HG03060 (cell line): Measurements from ENCODE around the gene SEPTIN5.
"Not testable (repeated sequence)": the region's sequence is repeated elsewhere in the genome, so short reads cannot be mapped to it uniquely, and the experiment has no call there.

Source experiments
- ATAC-seq: cut with Tn5 transposase; IDR thresholded peaks from one replicate; pipeline ENCODE4 v1.9.1; 2021; ENCODE audit warnings: low read depth, moderate number of reproducible peaks; ENCODE audit not compliant: unreplicated experiment

SEPTIN5 gene

GRCh38 chr22:19719050-19719482 lies 4.8 kb downstream of the SEPTIN5 start:
- ATAC-seq = no peak

DNA sequence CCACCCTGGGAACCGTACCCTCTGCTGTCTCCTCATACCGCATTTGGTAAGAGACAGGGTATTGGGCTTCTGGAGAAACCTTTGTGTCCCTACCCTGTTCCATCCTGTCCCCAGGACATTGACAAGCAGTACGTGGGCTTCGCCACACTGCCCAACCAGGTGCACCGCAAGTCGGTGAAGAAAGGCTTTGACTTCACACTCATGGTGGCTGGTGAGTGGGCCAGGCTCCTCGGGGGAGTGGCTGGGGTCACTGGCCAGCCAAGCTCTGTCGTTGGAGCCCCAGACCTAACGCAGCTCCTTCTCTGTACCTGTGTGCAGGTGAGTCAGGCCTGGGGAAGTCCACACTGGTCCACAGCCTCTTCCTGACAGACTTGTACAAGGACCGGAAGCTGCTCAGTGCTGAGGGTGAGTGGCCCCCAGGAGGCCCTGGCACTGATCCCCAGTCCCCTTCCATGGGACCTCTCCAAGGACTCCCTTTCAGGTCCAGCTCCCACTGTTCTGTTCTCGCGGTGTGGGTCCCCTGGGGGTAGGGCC lies 5.3 kb downstream of the SEPTIN5 start:
- no peak for ATAC-seq

GRCh38 chr22:19720150-19720827 lies 6.0 kb downstream of the SEPTIN5 start:
- ATAC-seq = no peak

DNA sequence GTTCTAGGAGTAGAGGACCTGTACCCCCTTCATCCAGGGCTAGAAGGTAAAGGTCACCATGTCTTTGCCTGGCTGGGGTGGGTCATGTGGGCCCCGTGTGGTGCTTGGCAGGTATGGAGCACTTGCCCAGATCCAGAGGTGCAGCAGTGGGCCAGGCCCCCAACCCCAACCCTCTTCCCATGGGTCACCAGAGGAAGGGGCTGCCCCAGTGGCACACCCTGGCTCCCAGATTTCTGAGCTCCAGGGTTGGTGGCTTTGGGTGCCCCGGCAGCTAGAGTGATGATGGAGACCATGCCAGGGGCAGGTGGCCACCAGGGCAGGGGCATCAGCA lies 6.7 kb downstream of the SEPTIN5 start:
- ATAC-seq = no peak

DNA sequence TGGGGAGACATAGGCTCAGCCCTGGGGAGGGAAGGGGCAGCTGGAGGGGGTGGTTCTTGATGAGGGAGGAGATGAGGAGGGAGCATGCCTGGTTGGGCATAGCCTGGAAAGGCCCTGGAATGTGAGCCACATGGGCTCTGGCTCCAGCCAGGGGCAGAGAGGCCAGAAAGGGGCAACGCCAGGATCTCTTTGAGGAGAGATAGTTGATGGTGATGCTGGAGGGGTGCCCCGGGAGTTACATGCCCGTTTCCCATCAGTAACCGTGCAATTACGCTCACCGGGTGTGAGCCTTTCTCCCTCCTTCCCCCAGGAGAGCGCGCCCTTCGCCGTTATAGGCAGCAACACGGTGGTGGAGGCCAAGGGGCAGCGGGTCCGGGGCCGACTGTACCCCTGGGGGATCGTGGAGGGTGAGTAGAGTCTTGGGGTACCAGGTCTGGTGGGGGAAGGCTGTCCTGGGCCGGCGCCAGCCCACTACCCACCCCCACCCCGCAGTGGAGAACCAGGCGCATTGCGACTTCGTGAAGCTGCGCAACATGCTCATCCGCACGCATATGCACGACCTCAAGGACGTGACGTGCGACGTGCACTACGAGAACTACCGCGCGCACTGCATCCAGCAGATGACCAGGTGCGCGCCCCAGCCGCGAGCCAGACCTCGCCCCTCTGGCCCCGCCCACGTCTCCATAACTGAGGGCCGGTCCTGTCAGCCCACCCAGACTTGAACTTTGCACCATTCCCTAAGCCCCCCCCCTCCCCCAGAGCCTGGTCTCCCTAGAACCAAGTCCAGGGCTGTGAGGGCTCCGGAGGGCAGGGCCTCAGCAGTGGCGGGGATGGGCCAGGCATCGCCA lies 7.3 kb downstream of the SEPTIN5 start:
- ATAC-seq = no peak

- no peak for ATAC-seq
These were observed 8.1 kb downstream of the SEPTIN5 start for GRCh38 chr22:19722178-19722981.

DNA sequence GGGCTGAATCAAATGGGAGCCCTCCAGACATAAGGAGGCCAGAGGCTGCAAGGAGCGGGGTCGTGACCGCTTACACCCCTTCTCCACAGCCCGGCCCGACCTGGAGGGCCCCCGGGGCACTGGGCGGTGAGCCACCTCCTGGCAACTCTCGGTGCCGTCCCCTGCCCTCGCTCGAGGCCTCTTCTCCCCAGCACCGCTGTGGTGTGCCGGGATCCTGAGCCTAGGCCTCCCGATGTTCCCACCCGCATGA lies 8.6 kb downstream of the SEPTIN5 start:
- ATAC-seq = no peak

DNA sequence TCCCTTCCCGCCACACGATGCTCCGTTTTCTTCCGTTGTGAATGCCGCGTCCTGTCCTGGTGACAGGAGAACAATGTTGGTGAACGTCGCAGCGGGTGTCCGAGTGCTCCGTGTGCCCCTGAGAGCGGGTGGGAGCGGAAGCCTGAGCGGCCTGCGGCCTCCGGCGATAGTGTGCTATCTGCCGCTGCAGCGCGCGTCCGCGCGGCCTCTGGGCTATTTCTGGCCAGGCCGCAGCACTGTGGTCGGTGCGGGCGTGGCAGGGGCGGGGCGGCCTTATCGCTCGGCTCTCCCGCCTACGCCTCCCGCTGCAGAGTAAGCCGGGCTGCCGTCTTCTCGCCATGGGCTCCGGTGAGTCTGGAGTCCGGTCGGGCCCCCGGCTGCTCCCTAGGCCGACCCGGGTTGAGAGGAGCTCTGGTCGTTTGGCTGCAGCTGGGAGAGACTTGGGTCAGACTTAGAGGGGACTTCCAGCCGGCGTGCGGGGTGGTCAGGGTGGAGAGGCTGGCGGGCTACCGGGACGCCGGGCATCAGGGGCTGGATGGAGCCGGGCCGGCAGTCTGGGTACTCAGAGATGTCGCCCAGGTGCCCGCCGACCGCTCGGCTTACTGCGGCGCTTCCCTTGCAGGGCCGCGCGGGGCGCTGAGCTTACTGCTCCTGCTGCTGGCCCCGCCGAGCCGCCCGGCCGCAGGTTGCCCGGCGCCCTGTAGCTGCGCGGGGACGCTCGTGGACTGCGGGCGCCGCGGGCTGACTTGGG lies 9.1 kb downstream of the SEPTIN5 start, which contains the start of gene GP1BB:
Gene GP1BB (plus strand): TSS at position 308 of the 751 bp plus-strand sequence. CDS start 31 bp downstream, at position 339.
- no peak for ATAC-seq

- no peak for ATAC-seq
These were observed 9.9 kb downstream of the SEPTIN5 start for GRCh38 chr22:19723983-19724827.

- no peak for ATAC-seq
These were observed 10.8 kb downstream of the SEPTIN5 start for GRCh38 chr22:19724927-19725661.

DNA sequence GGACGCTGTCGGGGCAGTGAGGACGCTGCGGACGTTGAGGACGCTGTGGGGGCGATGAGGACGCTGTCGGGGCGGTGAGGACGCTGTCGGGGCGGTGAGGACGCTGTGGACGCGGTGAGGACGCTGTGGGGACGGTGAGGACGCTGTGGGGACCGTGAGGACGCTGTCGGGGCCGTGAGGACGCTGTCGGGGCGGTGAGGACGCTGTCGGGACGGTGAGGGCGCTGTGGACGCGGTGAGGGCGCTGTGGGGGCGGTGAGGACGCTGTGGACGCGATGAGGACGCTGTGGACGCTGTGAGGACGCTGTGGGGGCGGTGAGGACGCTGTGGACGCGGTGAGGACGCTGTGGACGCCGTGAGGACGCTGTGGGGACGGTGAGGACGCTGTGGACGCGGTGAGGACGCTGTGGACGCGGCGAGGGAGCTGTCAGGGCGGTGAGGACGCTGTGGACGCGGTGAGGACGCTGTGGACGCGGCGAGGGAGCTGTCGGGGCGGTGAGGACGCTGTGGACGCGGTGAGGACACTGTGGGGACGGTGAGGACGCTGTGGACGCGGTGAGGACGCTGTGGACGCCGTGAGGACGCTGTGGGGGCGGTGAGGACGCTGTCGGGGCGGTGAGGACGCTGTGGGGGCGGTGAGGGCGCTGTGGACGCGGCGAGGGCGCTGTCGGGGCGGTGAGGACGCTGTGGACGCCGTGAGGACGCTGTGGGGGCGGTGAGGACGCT lies 11.9 kb downstream of the SEPTIN5 start:
- ATAC-seq = not testable (repeated sequence)

GRCh38 chr22:19727310-19728150 lies 13.2 kb downstream of the SEPTIN5 start:
- ATAC-seq = no peak

- ATAC-seq = no peak
These were observed 14.0 kb downstream of the SEPTIN5 start for GRCh38 chr22:19728271-19728670.

GRCh38 chr22:19728836-19729235 lies 14.5 kb downstream of the SEPTIN5 start:
- no peak for ATAC-seq

DNA sequence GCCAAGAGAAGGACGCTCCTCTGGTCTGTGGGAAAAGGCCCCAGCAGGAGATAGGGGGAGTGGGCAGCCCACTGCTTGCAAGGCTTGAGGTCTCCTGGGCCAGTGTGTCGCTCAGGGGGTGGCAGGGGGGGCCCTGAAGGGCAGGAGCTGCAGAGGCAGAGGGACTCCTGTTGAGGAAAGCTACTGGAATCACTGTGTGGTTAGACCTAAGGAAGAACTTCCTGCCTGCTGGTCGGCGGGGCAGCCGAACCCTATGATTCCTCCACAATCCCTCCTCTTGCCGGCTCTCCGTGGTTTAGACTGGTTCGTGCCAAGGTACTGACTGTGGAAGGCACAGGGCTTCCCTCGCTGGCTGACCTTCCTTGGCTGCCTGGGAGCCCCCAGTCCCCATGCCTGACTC lies 15.2 kb downstream of the SEPTIN5 start:
- ATAC-seq = no peak

DNA sequence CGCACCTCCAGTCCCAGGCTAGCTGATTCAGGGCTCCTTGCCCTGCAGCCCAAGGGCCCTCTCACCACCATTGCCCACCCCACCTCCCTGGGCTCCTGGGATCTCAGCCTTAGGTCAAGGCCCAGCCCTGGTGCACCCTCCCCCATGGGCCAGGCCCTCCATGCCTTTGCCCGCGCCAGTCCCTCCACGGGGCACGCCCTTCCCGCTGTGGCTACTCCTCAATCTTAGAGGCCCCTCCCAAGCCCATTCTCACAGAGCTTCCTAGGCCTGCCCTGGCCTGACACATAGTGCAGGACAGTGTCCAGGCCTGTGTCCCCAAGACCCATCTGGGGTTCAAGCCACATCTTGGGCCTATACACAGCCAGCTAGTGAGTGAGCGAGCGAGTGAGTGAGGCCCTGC lies 15.9 kb downstream of the SEPTIN5 start:
- ATAC-seq = no peak

DNA sequence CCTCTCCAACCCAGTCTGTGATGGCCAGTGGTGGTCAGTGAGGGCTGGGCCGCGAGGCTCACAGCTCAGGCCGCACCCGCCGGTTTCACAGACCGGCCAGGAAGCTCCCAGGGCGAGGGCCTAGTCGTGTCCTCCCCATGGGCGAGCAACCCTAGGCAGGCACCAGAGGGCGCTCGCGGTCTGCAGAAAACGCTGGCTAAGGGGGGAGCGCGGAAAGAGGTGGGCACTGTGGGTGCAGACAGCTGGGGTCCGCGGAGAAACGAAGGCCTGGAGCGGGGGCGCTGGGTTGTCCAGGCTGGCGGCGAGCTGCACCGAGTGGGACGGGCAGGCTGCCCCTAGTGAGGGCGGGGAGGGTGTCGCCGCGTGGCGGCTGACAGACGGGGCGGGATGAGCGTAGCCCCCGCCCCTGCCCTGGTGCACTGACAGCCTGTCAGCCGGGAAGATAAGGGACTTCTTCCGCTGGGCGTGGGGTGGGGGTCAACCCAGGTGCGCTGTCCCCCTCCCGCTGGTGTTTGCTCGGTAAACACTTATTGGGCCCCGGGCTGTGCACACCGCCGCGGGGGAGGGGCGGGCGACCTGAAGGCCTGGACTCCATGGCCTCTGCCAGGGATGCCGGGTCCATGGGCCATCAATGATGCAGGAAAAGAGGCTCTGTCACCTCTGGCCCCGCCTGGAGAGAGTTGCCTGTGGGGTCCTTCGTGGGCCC lies 16.5 kb downstream of the SEPTIN5 start:
- no peak for ATAC-seq
